Measurements from ENCODE around the gene ZNF138. TPM values are rescaled to one million over a fixed set of nuclear protein-coding genes. Genes with fewer than 3 reads are reported as not detected.

Gene ZNF138
- total and polyA plus RNA-seq, 2 of the 8 experiments (the other 6 are each of a cell fraction or from before 2014, with no cell fraction given), result 7.5 to 22.6 TPM

DNA sequence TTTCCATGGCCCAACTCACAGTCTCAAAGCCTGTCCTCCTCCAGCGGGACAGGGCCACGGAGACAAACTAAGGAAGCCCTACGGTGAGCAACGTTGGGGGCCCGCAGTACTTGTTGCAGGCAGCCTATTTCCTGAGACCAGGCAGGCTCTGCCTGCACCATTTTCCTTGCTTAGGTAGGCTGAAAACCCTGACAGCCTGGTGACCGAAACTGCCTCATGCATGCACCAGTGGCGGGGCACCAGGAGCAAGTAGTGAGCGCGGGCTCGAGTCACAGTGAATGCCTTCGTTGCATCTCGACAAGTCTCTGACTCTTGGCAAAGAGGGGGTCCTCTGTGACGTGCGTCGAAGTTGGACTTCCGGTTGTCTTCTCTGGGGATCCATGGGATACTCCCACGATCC is 85.6 kb downstream of the ZNF138 start (continued):
- TF ChIP-seq NRF1 (IDR thresholded peaks at IDR 0.05; ENCODE audit: low read depth, low read length) (no peak), RBBP5 (IDR thresholded peaks at IDR 0.05; ENCODE audit: borderline replicate concordance, low read depth, low read length) (no peak), EP300 (IDR thresholded peaks at IDR 0.05; ENCODE audit: borderline replicate concordance in 1 of 2, low read depth in 2 of 2, low read length in 2 of 2) (no peak)
